Activated T-cell treated with anti-CD3 and anti-CD28 coated beads, Interleukin-2, amount 50 U/mL, for 48 hours (primary cell): Measurements from ENCODE around the gene NFIB.

ENCODE experiments used
- DNase-seq, 2 experiments: peaks; one replicate each; pipeline ENCODE4 v3.0.0-alpha.2; 2020

Gene NFIB

DNA sequence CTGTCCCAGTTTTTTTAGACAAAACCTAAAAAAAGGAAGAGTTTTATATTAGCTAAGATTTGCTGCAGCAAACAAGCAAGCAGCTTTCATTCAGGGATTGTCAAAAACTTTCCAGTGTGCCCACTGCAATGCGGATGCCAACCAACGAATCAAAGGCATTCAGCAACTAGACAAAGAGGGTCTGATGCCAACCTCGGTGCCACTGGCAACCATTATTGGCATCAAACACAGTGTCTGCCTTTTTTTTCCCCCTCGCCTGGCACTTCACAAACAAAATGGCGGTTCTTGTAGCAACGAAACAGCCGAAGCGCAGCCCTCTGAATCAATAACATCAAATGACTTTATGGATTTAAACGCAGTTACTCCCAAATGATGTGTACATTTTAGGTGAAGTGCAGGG lies 10.4 kb downstream of the NFIB start:
- DNase-seq = no peak

DNA sequence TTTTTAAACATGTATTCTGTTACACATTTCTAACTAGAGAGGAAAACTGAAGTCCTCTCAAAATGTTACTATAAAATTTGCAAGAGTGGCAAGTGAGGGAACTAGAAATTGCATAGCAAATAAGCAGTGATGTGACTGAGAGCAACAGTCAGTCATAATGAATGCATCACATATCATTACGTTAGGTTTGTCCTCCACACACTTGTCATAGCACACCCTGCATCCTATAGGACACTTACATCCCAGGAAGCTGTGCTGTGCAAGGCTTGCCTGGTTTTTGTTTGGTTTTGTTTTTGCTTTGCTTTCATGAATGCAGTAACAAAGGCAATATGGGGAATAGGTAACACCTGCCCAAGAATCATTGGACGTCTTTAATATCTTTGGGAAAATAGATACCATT lies 10.8 kb downstream of the NFIB start:
- DNase-seq = no peak

DNA sequence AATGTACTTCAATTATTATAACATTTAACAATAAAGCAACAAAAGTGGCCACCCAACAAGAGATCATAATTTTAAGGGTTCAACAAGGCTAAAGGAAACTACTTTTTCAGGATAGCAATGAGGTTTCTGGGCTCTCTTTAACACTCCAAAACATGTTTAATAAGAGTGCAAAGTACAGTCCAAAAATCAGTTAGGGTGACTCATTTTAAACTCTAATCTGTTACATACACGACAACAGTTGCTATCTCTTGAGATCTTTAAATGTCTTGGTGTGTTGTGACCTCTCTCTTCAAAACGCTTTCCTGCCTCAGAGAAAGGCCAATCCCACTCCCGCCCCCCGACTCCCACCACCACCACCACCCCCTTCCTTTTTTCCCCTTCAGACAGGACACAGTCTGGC lies 11.5 kb downstream of the NFIB start:
- no peak for DNase-seq

DNA sequence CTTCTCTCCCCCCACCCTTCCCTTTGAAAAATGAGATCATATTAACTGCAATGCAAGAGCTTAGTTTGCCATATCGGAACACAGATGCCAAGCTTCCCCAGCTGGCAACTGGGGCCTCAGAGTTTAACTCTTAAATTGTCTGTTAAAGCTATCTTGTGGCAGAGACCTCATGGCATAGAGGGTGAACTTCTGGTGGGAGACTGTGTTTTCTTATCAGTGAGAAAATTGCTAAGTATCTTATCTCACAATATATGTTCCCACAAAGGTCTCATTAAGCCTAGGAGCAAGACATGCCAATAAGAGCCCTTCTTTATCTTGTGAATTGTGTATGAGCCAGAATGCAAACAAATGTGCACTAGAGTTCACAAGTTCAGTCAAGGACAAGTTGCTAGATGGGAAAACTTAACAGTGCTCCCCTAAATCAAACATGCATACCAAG lies 12.3 kb downstream of the NFIB start:
- no peak for DNase-seq

DNA sequence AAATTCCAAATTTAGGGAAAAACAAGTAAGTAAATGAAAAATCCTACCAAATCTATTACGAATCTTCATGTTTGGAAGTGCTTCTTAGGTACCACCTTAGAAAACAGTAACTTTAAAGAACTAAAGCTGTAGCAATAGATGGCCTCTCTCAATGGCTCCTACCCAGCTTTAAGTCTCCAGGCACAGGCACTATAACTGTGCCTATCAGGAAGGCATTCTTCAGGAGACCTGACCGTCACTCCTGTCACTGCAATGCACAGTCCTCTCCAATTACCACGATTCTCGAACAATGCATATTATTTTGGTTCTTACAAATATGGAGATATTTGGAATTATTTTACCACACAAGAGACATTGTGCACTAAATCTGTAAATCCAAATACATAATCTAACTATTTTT lies 12.9 kb downstream of the NFIB start:
- no peak for DNase-seq

DNA sequence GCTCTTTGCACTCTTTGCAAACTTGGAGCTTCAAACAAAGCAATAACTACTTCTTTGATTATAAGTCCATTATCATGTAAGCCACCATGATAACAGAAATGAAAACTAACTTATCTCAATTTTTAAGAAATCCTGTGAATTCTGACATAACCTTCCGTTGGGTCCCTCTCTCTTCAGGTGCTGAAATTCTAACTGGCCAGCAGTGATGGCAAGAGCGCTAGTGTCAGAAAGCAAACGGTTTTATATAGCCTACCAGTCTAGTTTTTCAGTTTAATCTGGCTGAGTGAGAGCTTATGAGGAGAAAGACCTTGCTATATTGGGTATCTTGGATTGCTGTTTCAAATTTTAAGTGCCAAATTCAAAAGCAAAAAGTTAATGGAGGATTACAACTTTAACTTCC lies 13.4 kb downstream of the NFIB start:
- no peak for DNase-seq

DNA sequence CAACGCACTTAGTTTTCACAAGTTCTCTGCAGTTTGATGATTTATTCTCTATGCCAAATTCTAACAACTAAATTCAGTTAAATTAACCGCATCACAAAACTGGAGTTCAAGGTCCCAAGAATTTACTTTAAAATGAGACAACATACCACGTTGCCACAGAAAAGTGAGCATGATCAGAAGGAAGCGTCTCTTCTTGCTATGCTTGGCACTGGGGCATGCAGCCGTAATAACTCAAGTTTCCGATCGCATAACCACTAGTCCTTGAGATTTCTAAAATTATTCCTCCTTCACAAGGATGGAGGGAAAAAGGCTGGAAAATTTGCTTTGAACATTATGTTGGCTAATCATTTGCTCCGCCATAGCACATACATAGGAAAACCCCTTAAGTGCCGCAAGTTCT lies 13.9 kb downstream of the NFIB start:
- DNase-seq = no peak

DNA sequence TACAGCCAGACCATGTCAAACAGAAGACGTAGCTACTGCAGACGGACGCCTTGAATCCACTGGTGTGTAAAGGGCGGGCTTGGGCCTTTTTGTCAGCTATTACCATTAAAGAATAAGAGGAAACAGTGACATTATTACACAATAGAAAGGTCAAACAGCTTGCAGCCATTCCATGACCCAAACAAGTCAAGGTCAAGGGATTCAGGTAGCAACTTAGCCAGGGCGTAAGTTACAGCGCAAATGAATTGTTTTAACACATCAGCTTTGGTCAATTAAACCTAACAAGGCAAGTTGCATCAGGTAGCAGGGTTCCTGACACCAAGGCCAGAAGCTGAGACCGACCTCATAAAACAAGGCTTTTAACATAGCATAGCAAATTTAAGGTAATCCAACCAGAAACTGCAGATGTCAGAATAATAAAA lies 15.3 kb downstream of the NFIB start:
- DNase-seq = no peak

DNA sequence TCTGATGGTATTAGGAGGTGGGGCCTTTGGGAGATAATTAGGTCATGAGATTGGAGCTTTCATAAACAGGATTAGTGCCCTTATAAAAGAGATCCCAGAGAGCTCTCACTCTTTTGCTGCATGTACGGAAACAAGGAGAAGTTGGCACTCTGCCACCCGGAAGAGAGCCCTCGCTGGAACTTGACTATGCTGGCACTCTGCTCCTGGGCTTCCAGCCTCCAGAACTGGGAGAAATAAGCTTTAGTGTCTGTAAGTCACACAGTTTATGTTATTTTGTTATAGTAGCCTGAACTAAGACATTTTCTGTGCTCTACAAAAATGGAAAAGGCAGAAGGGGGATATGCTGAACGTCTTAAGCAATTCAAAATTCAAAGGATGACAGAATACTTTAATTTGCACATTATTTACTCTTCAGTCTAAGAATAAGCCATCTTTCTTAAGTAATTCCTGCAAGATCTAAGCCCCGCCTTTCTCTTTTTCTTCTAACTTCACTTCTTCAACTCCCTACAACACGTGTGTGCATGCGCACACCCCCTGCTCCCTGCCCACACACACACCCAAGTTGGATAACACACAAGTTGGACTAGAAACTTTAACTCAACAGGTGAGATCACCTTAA lies 17.3 kb downstream of the NFIB start:
- no peak for DNase-seq

DNA sequence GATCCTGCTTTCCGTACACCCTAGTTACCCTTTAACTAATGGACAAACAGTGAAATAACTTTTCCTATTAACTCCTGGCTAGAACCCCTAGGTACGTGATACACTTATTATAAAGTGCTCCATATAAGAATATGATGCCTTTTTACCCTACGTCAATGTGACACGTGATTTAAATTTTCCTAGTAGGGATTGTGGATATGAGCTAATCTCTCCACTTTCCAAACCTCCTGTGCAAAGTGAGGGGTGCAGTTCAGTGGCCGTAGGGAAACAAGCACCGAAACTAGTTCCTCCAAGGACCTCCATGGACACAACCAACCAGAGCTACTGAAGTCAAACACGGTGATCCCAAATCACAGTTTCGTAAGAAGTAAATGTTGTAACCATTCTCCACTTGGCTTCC lies 19.3 kb downstream of the NFIB start:
- no peak for DNase-seq

DNA sequence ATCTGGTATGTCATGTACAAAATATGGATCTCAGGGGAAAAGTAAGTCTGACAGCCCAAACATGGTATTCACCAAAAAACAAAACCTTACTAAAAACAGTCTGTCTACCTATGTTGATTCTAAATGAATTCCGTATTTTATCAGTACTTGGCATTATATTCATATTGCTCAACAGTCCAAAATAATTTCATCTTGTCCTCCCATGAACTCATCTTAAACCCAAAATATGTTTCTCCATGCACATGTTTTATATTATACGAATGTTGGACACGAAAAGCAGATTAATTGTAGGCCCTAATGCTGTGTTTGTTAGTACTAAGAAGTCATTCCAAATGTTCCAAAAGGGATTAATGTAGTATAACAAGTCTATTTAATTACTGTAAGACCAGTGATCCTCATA lies 20.1 kb downstream of the NFIB start:
- DNase-seq = no peak

DNA sequence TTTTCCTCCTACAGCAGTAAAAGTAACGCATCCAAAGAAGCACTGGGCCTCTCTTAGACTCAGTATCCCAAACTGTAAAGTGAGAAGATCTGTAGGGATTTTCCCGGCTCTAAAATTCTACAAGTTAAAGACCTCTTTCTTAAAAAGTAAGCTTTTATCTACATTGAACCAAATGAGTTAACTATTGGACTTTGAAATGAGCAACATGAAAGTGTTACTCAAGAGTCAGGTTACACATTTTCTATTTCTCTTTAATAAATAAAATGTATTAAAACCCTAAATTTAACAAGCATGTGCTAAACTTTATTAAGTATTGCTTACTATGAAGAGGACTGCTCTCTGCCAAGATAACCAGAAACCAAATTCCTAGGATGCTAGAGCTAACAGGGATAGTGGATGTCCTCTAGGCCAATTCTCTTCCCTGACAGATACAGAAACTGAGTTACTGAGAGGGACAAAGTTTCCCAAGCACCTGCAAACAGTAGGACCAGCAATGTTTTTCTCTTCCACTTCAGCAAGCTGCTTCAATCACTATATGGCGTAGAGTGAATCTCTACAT lies 21.7 kb downstream of the NFIB start:
- DNase-seq = no peak

DNA sequence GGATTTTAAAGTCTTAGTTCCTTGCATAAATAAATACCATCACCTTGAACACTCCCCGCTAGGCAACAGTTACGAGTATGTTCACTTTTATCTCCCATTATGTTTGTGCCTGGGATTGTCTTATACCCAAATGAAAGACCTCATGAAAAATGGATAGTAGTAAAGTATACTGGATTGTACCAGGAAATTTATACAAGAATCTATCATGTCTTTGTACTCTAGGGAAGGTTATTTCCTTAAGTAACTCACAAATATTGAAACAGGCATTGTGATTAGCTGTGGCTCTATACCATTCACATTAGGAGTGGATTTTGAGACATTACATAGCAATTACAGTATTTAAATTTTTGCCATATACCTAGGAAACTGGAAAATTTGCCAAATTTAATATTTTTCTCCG lies 24.0 kb downstream of the NFIB start:
- no peak for DNase-seq

DNA sequence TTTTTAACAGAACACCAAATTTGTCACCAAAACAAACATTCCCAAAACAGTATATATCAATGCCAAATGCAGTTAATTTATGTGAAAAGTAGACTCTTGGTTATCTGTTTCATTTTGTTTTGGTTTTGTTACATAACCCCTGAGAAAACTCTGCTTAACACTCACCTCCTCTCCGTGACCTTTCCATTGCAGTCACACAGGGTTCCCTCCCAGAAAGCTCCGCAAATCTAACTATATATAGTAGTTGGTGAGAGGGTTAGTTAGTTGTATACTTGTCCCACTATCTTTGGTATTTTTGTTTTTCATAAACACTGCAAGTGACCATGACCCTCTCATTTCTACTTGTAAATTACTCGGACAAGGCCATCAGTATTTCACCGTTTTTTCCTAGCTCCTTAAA lies 25.5 kb downstream of the NFIB start:
- no peak for DNase-seq

DNA sequence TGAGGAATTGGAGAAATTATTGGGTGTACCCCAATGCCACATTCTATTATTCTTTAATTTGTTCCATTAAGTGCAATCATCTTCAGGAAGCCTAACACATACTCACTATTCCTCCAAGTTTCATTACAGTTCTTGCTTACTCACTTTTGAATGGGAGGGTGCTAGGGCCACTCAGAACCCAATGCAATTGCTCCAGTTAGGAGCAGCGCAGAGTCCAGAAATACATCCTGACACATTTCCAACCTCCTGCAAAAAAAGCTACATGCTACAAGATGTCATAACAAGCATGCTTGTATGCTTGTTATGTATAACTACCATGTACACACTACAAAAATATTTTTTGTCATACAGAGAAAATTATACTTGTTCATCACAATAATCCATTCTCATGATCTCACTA lies 27.8 kb downstream of the NFIB start:
- no peak for DNase-seq

DNA sequence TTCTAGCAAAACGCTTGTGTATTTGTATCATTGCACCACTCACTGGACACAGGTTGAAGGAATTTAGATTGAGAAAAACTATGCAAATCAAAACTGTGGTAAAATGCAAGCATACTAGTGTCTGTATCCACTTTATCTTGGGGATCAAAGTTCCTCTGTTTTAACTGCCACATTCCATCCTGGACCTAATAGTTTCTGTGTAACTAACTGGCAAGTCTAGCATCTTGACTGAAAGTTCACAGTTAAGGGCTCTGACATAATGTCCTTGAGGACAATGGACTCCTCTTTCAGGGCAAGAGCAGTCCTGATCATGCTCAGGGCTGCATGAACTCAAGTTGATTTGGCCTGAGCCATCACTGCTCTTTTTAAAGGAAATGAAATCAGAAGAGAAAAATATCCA lies 30.7 kb downstream of the NFIB start:
- DNase-seq = no peak

DNA sequence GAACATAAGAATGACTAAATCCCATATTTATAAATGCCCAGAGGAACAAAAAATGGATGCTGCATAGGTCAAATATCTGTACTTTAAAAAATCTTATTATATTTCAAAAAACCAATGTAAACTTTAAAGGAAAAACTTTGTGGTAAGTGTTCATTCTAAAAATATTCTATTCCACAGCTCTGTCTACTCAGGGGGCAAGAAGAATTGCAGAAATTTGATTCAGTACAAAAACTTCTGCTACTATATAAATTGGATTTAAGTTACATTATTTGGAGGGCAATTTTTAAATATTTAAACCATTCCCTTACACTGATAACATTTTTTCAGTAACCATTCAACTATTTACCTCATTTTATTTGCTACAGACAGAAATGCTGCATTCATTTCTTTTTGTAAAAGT lies 32.1 kb downstream of the NFIB start:
- DNase-seq = no peak

DNA sequence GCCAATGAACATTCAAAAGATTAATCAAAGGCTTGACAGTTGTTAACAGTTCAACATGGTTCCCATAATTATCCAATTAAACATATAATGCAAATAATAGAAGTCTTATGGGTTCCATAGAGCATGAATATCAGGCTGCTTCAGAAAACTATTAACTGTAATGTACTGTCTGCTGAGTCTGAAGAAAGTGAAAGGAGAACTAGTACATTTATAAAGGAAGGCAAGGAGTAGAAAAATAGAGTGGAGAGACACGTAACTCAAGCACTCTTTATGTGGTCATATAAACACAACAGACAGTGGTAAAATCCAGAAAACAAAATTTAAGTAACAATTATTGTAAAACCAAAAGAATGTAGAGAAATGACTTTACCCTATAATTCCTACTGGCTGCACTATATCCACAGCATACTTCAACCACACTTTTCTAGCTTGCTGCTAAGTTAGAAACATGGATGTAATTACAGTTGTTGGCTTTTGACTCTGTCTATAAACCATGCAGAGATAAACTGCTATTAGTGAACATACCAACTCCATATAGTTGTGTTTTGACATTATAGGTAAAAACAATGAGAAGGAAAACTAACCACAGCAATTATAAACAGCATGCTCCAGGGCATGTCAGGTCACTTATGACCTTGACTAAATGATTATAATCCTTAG lies 32.7 kb downstream of the NFIB start:
- DNase-seq = no peak

DNA sequence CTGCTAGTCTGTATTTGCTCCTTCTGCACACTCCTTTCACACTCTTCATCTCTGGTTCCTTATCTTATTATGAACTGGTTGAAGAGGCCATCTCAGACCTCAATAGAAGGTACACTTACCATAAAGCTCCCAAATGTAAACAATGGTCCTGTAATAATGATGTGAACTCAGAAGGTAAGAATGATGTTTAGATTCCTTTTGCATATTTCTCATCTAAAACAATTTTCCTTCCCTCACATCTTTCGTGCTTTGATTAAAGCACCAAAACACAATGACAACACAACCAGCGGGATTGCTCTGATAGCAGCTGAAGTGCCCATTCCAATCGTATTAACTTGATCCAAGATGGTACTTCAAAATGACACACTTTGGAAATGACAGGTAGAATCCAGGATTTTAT lies 34.3 kb downstream of the NFIB start:
- DNase-seq = no peak

DNA sequence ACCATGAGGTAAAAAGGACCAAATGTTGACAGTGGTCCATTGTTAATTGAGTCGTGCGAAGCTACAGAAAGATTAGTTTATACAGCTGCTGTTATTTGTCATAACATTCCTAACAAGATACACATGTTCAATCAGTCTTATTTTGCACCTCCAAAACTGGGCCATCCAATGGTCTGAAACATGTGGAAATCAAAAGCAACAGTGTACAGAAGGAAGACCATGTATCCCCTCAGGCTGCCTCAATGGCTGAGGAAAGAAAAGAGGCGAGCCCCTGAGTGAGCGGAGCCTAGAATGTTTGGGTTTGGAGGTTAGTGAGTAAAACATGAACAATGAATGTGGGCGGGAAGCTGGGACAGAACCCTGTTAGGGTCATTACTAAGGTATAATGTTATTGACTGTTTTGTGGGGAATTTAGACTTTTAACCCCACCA lies 35.6 kb downstream of the NFIB start:
- DNase-seq = no peak

DNA sequence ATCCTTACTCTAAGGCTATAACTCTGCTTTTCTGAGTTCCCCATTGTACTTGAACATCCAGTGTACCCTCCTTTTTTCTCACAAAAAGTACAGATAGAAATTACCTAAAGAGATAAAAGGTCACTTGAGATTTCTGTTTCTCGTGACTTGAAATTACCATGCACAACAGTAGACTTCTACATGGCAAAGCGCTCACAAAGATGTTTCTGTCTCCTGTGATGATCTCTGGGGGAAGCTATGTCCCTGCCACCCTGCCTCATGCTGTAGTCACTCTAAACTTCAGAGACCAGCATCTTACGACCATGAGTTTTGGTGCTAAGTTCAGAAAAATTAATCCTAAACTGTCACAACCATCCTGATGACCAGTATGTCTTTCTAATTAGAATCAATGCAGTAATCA lies 36.2 kb downstream of the NFIB start:
- DNase-seq = no peak

DNA sequence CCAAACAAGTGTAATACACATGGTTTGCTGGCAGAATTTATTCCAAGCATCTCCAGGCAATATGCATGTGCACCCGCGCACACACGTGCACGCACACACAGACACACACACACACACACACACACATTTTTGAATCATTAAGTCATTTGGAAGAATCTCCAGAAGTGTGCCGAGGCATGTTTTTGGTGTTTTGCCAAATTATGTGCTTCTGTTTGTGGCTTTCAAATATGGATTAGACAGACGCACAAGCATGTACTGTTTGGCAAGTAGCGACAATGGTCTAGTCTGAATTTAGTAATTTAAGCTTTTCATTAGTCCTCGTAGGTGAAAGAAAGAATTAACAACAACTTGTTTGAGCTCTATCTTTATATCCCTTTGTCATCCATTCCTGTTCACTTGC lies 36.7 kb downstream of the NFIB start:
- DNase-seq = no peak

DNA sequence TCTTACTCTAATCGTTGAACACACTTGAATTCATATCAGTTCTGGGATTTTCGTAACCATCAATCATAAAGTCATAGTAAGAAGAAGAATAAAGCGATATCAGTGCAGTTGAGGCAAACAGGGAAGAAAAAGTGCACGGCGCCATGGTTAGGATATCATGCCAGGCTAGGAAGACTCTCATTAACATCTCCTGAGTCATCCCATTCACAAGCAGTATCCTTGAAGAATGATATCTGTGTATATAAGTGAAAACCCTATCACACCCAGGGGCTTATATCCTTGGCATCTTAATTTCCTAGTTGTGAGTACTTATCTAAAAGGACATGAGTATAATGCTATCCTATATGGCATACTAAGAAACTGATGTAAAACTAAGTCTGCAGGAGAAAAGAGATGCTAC lies 38.6 kb downstream of the NFIB start:
- no peak for DNase-seq

DNA sequence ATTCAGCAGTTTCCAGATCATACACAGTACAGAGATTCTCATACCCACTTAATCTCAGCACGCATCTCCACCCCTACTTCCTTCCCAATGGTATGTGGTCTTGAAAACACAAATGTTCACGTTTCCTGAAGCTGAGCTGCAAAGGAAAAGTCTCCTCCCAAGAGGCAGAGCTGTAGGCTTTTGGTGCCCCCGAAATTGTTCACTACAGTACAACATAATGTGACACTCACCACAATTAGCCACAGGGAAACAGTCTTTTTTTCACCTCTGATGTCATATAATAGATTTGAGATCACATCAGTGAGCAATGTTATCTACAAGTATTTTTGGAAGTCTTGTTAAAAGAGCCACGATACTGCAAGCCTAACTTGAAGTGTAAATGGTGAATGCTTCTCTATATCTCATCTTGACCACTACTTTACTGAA lies 40.2 kb downstream of the NFIB start:
- DNase-seq = no peak
